ENCODE measurements around the gene BANP. TPM values are rescaled to one million over a fixed set of nuclear protein-coding genes. Genes with fewer than 3 reads are reported as not detected.
A peak's percentile ranks its signal among the peaks of the same experiment; 100 is the strongest.
"Not testable (repeated sequence)": the region's sequence is repeated elsewhere in the genome, so short reads cannot be mapped to it uniquely, and the experiment has no call there.

Gene BANP
- total RNA-seq, 1 donor = 25.9 TPM

DNA sequence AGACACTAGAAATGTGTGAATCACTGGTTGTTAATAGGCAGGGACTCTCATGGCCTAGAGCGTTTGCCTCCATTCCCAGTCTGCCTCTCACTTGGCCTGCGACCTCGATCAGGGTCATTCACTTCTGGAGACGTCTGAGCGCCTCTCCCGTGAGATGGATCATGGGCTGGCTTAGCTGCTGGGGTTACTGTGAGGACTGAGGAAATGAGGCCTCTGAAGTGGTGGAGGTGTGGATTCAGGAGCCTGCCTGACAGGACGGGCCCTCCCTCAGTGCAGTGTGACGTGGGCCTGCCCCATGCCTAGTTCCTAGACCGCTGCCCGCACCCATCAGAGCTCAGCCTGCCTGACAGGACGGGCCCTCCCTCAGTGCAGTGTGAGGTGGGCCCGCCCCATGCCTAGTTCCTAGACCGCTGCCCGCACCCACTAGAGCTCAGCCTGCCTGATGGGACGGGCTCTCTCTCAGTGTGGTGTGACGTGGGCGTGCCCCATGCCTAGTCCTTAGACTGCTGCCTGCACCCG is 61.9 kb downstream of the BANP start:
- DNase-seq (ENCODE audit: low read depth) = peak; percentile 39
- TF ChIP-seq, protein P1, sequence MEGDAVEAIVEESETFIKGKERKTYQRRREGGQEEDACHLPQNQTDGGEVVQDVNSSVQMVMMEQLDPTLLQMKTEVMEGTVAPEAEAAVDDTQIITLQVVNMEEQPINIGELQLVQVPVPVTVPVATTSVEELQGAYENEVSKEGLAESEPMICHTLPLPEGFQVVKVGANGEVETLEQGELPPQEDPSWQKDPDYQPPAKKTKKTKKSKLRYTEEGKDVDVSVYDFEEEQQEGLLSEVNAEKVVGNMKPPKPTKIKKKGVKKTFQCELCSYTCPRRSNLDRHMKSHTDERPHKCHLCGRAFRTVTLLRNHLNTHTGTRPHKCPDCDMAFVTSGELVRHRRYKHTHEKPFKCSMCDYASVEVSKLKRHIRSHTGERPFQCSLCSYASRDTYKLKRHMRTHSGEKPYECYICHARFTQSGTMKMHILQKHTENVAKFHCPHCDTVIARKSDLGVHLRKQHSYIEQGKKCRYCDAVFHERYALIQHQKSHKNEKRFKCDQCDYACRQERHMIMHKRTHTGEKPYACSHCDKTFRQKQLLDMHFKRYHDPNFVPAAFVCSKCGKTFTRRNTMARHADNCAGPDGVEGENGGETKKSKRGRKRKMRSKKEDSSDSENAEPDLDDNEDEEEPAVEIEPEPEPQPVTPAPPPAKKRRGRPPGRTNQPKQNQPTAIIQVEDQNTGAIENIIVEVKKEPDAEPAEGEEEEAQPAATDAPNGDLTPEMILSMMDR (IDR thresholded peaks at IDR 0.05; ENCODE audit: insufficient read depth, low read depth, low read length) = no peak
- H3K4me3 ChIP-seq (ENCODE audit: low read depth, low read length) = no peak overlapping the region

DNA sequence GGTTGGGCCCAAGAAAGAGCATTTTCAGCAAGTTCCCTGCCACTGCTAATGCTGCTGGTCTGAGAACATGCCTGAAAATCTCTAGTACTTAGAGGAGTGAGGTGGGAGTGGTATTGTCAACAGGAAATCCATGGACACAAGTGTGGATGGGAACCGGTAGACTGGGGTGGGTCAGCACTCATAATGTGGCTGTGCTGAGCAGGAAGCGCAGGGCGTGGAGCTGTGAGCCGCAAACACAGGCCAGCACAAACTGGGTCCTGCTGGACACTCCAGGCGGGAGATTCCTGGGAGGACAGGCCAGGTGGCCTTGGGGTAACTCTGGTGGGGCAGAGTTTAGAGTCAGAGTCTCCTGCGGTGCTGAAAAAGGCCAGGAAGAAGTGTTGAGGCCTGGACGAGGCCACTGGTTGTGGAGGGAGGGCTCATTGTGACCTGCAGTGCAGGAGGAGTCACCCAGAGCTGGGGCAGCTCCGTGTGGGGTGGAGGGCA is 62.6 kb downstream of the BANP start:
- TF ChIP-seq, protein P1 (IDR thresholded peaks at IDR 0.05; ENCODE audit: insufficient read depth, low read depth, low read length) = no peak
- no peak for DNase-seq (ENCODE audit: low read depth)
- H3K4me3 ChIP-seq (ENCODE audit: low read depth, low read length) = no peak overlapping the region

DNA sequence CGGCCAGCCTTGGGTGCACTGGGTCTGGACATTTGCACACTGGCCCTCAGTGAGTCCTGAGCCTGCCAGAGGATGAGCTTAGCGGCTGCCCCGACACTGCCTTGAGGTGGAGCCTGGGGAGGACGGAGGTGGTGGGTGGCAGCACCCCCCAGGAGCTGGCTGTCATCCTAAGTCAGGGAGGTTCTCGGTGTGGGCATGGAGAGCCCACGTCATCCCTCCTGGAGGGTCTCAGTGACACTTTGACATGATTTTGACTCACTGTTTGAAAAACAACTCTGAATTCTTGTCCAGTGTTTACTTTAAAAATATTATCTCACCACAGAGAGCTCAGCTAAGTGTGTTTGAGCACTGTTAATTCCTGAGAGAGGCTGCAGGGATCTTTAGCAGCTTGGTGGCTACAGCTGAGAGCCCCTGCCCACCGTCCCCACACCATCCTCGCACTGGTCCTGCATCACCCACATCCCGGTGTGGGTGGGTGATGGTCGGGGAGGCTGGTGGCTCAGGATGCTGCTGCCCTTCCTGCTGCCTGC is 63.1 kb downstream of the BANP start:
- peak; percentile 55 for DNase-seq (ENCODE audit: low read depth)
- H3K4me3 ChIP-seq (ENCODE audit: low read depth, low read length) = no peak overlapping the region
- TF ChIP-seq, protein P1 (IDR thresholded peaks at IDR 0.05; ENCODE audit: insufficient read depth, low read depth, low read length) = no peak

DNA sequence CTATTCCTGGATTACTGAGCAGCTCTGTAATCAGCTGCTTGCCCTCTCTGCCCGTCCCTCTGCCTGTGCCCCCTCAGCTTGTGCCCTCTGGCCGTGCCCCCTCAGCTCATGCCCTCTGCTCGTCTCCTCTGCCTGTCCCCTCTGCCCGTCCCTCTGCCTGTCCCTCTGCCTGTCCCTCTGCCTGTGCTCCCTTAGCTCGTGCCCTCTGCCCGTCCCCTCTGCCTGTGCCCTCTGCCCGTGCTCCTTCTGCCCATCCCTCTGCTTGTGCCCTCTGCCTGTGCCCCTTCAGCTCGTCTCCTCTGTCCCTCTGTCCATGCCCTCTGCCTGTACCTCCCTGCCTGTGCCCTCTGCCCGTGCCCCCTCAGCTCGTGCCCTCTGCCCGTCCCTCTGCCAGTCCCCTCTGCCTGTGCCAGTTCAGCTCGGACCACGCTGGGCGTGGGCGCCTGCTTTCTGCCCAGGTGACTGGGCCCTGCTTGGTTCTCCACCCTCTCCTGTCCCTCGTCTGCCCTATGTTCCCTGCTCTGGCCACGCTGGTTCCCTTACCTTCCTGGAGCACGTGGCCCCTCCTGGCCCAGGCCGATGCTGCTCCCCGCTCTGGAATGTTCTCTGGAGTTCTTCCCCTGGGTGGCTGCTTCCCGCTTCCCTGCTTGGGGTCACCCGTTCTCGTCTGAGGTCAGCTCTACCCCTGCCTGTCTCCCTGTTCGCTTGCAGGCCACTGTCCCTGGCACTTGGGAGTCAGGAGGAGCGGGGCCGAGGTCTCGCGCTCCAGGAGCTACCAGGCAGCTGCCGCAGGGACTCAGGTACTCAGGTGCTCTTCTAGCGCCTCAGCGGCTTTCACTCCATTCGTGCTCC is 63.9 kb downstream of the BANP start:
- DNase-seq (ENCODE audit: low read depth) = no peak
- TF ChIP-seq, protein P1 (IDR thresholded peaks at IDR 0.05; ENCODE audit: insufficient read depth, low read depth, low read length) = no peak
- H3K4me3 ChIP-seq (ENCODE audit: low read depth, low read length) = no peak overlapping the region

DNA sequence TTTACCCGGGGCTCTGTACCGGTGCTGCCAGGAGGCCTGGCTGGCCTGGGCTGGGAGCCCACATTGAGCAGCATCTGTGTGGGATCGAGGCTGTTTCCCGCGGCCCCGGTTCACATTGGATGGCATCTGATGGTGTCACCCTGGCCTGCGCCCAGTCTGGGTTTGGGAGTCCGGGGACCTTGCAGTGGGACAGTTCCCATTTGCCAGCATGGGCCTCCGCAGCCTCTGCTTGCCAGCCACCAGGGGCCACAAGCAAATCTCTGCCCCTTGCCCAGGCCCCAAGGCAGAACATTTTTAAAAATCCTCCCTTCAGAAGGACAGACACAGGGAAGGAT is 64.5 kb downstream of the BANP start:
- DNase-seq (ENCODE audit: low read depth) = no peak
- no peak overlapping the region for H3K4me3 ChIP-seq (ENCODE audit: low read depth, low read length)
- TF ChIP-seq, protein P1 (IDR thresholded peaks at IDR 0.05; ENCODE audit: insufficient read depth, low read depth, low read length) = no peak

DNA sequence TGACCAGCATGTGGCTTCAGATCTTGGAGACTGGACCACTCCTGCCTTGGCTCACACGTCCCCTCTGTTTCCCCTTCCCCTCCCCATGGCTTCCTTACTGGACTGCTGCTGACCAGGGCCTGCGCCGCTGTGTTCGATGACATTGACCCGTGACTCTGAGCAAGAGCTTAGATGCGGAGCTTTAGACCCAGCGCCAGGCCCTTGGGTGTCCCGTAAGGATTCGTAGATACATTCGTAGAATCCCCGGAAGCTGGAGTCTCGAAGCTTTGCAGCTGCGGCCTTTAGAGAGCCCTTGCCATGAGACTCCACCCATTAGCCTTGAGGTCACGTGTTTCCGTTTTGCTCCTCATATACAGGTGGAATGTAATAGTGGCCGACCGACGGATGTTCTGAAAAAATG is 65.2 kb downstream of the BANP start:
- DNase-seq (ENCODE audit: low read depth); H3K4me3 ChIP-seq (ENCODE audit: low read depth, low read length): not testable (repeated sequence)

DNA sequence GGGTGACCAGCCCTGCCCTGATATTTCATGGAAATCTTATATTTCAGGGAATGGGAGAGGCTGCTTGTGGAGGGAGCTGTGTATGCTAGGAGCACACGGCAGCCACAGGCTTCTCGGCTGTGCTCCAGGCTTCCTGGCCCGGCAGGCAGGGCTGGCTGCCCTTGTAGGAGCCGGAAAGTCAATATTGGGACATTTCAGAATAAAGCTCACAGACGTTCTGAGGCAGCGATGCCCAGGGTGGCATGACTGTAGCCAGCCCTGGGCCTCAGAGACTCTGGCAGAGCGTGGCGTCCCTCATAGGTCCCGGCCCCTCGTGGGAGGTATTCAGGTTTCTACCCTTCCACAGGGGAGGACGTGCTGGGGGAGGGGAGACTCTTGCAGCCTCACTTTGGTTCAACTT is 65.7 kb downstream of the BANP start:
- no peak for DNase-seq (ENCODE audit: low read depth)
- H3K4me3 ChIP-seq (ENCODE audit: low read depth, low read length) = no peak overlapping the region
- TF ChIP-seq, protein P1 (IDR thresholded peaks at IDR 0.05; ENCODE audit: insufficient read depth, low read depth, low read length) = no peak
